AG04450 (cell line): ENCODE measurements around the gene STXBP5. TPM values are rescaled to one million over a fixed set of nuclear protein-coding genes. Genes with fewer than 3 reads are reported as not detected.

Experiments used
- CTCF ChIA-PET: fragments of 300-600, 350-600 bp; formaldehyde crosslinking; extraction: SDS; loops from one replicate; lab custom pipeline; 2022; ENCODE audit warnings: antibody characterized with exemption, inconsistent platforms; lab: Charles Lee
- POLR2A ChIA-PET: fragments of 350-600 bp; formaldehyde crosslinking; extraction: SDS; loops from one replicate; lab custom pipeline; 2021; ENCODE audit warnings: antibody characterized with exemption, inconsistent platforms; lab: Yijun Ruan, JAX
- DNase-seq: peaks from one replicate; pipeline ENCODE4 v3.0.0-alpha.2; 2011; ENCODE audit warnings: low read depth, low spot score
- H3K27ac ChIP-seq: one replicate; pipeline ENCODE4 v1.5.1; 2012; ENCODE audit warnings: low read depth, low read length, control low read depth
- H3K27me3 ChIP-seq: one replicate; pipeline ENCODE4 v1.6.0; 2012; ENCODE audit warnings: low read length; ENCODE audit not compliant: control insufficient read depth, insufficient read depth
- H3K4me3 ChIP-seq: 2 replicates; pipeline ENCODE4 v1.5.1; 2011; ENCODE audit warnings: mild to moderate bottlenecking, low read depth, low read length, control low read depth
- H3K9me3 ChIP-seq: 2 replicates; pipeline ENCODE4 v1.5.1; 2012; ENCODE audit warnings: low read length; ENCODE audit not compliant: control insufficient read depth, insufficient read depth
- polyA plus RNA-seq: library from polyadenylated mRNA; depleted of rRNA; stranded (reverse); fragments of >200 nt; gene quantifications from 2 replicates; pipeline ENCODE4 v1.2.3, GENCODE V29; 2011
- TF ChIP-seq, protein P1 (sequence below): IDR thresholded peaks from 2 replicates; pipeline ENCODE4 v1.5.1; 2011; ENCODE audit warnings: low read depth, low read length, control low read depth, inconsistent platforms

STXBP5 gene
- polyA plus RNA-seq, 1 experiment, result 40.0 TPM

DNA sequence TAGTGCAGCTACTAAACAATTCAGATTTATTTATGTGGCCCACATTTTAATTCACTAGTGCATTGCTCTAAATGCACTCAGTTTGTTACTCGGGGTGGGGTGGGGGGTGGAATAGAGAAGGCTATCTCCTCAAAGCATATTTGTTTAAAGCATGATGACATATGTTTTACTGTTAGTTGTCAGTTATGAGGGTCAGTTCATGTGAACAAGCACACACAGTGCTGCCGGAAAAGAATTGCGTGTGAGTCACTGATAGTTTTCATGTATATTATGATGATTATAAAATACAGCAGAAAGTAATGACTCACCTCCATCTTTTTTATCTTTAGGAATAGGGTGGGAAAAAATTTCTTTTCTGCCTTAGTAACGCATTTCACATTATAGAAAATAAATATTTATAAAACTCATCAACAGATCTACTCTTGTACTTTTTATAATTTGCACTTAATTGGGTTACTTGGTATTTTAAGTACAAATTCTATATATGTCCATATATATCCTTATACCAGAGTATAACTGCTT is 42.2 kb upstream of the STXBP5 start:
- ChIA-PET POLR2A (no interaction called here), CTCF (no interaction called here)
- TF ChIP-seq, protein P1, sequence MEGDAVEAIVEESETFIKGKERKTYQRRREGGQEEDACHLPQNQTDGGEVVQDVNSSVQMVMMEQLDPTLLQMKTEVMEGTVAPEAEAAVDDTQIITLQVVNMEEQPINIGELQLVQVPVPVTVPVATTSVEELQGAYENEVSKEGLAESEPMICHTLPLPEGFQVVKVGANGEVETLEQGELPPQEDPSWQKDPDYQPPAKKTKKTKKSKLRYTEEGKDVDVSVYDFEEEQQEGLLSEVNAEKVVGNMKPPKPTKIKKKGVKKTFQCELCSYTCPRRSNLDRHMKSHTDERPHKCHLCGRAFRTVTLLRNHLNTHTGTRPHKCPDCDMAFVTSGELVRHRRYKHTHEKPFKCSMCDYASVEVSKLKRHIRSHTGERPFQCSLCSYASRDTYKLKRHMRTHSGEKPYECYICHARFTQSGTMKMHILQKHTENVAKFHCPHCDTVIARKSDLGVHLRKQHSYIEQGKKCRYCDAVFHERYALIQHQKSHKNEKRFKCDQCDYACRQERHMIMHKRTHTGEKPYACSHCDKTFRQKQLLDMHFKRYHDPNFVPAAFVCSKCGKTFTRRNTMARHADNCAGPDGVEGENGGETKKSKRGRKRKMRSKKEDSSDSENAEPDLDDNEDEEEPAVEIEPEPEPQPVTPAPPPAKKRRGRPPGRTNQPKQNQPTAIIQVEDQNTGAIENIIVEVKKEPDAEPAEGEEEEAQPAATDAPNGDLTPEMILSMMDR, result no peak
- Histone ChIP-seq H3K9me3 (no peaks in the 10 kb centered on the region), H3K27ac (no peak overlapping the region), H3K27me3 (no peaks in the 10 kb centered on the region), H3K4me3 (no peak overlapping the region)
- peak; percentile 50 for DNase-seq

DNA sequence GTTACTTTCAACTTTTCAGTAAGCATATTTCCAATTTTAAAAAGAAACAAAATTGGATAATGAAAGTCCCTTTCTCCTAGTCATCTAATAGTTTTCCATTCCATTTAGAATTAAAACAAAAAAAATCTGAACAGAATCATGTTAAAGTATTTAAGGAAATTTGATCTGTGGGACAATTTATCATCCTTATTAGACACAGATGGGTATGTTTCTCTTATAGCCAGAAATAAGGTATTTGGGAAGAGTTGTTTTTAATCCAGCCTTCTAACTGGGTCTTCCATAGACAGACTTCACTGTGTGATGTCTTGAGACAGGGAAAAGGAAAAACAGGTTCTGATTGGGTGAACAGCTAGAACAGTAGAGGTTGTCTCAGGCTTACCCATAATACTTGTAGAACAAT is 39.5 kb upstream of the STXBP5 start:
- POLR2A ChIA-PET, result no interaction called here
- H3K27ac ChIP-seq, result no peak overlapping the region

DNA sequence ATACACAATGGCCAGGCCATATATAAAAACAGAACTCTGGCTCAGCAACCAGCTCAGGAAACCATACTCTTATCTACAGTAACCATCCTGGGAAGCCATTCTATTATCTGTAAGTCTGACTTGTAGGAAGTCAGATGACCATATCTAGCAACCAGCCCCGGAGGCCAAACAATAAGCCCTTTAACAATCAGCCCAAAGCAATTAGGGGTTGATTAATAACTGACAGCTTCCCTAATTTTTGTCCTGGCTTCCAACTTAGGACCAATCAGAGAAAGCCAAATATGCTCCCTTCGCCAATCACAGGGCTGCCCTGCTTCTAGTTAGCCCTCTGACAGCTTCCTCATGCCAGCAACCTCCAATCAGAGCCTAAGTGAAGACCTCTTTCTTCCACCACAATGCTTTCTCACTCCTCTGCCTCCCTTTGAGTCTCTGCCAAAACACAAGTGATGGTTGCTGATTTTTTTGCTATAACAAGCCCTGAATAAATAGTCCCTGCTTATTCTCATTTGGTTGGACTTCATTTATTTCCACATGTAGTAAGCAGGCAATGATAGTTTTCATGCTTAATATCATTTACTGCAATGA is 37.8 kb upstream of the STXBP5 start:
- no peak for DNase-seq
- H3K27ac ChIP-seq, result peak overlapping the region; percentile 40
- POLR2A ChIA-PET, result no interaction called here

More for the DNA sequence above, 39.5 kb upstream of the STXBP5 start:
- DNase-seq, result no peak
- TF ChIP-seq, protein P1, result no peak
- H3K4me3 ChIP-seq, result no peak overlapping the region
- CTCF ChIA-PET, result no interaction called here
- no peaks in the 10 kb centered on the region for H3K9me3 ChIP-seq
- H3K27me3 ChIP-seq, result no peaks in the 10 kb centered on the region

DNA sequence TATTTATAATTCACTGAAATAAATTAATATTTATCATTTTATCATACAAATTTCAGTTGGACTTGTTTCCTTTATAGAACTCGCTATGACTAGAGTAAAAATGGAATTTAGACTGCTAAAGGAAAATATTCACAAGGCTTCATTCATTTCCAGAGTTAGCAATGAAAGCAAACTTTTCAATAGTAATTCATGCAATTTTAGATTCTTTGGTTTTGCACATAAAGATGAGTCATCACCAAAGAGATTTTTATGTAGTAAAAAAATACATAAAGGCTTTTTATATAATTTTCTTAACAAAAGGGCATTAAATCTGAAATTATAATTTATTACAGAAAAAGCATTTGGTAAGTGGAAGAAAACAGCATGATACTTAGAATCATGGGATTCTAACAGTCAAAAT is 37.2 kb upstream of the STXBP5 start:
- Histone ChIP-seq H3K27me3 (no peaks in the 10 kb centered on the region), H3K27ac (no peak overlapping the region), H3K4me3 (no peak overlapping the region), H3K9me3 (no peaks in the 10 kb centered on the region)
- ChIA-PET CTCF (no interaction called here), POLR2A (no interaction called here)
- TF ChIP-seq, protein P1, result no peak
- DNase-seq, result no peak

More for the DNA sequence above, 37.8 kb upstream of the STXBP5 start:
- Histone ChIP-seq H3K27me3 (no peaks in the 10 kb centered on the region), H3K9me3 (no peaks in the 10 kb centered on the region), H3K4me3 (no peak overlapping the region)
- TF ChIP-seq, protein P1, result no peak
- CTCF ChIA-PET, result no interaction called here

DNA sequence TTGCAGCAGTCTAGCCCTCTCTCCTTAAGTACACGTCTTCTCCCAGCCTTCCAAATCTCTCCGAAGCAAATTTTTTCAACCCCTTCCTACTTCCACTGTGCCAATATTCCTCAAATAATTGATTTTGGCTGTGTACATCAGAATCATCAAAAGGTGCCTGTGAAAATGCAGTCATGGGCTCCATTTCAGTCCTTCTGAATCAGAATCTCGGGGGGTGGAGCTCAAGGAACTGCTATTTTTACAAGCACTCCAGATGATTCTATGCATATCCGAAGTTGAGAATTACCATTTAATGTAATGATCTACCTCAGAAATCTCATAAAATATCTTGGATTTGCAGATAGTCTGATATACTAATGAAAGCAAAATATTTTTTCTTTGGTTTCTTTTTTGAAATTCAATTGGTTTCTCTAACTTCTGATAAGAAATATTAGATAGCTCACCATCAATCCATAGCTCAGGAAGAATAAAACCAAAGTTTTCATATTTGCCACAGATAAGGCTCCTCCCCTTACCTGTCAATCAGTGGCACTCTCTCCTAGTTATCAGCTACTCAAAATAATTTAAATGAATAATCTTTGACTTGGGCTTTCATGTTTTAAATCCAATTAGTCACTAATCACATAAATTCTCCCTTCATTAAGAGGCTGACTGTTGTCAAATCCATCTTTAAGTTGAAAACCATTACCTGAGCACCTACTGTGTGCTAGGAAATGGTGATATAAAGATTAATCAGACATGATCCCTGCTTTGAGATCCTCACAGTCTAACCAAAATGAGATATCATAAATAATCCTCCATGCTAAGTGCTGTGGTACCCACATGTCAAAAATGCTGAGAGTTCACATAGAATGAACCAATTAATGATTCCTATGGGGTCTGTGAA is 36.4 kb upstream of the STXBP5 start:
- ChIA-PET POLR2A (interaction anchor here (0.5 kb wide), 1 partner anchor 153 kb away, joined by 3 read pairs; no protein-coding TSS in a partner anchor), CTCF (no interaction called here)
- no peaks in the 10 kb centered on the region for H3K27me3 ChIP-seq
- TF ChIP-seq, protein P1, result no peak
- no peaks in the 10 kb centered on the region for H3K9me3 ChIP-seq
- no peak for DNase-seq
- H3K4me3 ChIP-seq, result no peak overlapping the region
- H3K27ac ChIP-seq, result no peak overlapping the region
